ENCODE measurements around the gene ERAP2.

GRCh38 chr5:96884995-96885394, 8.7 kb downstream of the ERAP2 start:
- no peak for TF ChIP-seq EZH2 (IDR thresholded peaks at IDR 0.05)
- no peak for TF ChIP-seq POLR2AphosphoS5 (IDR thresholded peaks at IDR 0.05; ENCODE audit: borderline replicate concordance, low read depth, low read length)
